BLaER1 treated with 17β-estradiol and CSF1 and Interleukin-3, amounts not matched to agents 10 nM and 100 nM (cell line): ENCODE measurements around the gene CDH23.

Experiments
- H3K27ac ChIP-seq, 11 experiments: shearing (Covaris generic); formaldehyde crosslinking; 2 replicates each; pipeline ENCODE4 v1.8.1; 2022
- H3K27me3 ChIP-seq, 11 experiments: shearing (Covaris generic); formaldehyde crosslinking; 2 replicates each; pipeline ENCODE4 v1.8.1; 2022
- H3K36me3 ChIP-seq, 11 experiments: shearing (Covaris generic); formaldehyde crosslinking; 2 replicates each; pipeline ENCODE4 v1.8.1; 2022
- H3K4me1 ChIP-seq, 10 experiments: shearing (Covaris generic); formaldehyde crosslinking; 2 replicates each; pipeline ENCODE4 v1.8.1; 2022
- H3K4me2 ChIP-seq, 11 experiments: shearing (Covaris generic); formaldehyde crosslinking; 2 replicates each; pipeline ENCODE4 v1.8.1; 2022
- H3K4me3 ChIP-seq, 10 experiments: shearing (Covaris generic); formaldehyde crosslinking; 2 replicates each; pipeline ENCODE4 v1.8.1; 2022
- H3K9ac ChIP-seq, 11 experiments: shearing (Covaris generic); formaldehyde crosslinking; 2 replicates each; pipeline ENCODE4 v1.8.1; 2022
- H3K9me3 ChIP-seq, 11 experiments: shearing (Covaris generic); formaldehyde crosslinking; replicated peaks in 1 of 11; 2 replicates each; pipeline ENCODE4 v1.8.1; 2022
- H4K20me1 ChIP-seq, 11 experiments: shearing (Covaris generic); formaldehyde crosslinking; 2 replicates each; pipeline ENCODE4 v1.8.1; 2022
- Cebpa-rat ChIP-seq, 11 experiments: shearing (Covaris generic); IDR thresholded peaks; 2 replicates each; pipeline ENCODE4 v1.8.1; 2022

CDH23 gene

GRCh38 chr10:71527135-71527534 lies 130.4 kb downstream of the CDH23 start:
- Histone ChIP-seq H3K4me1 (peaks cover 15 to 40% (median 31%) of the 10 kb centered on the region in 10 experiments), H3K4me3 (no peak overlapping the region), H3K4me2 (peak overlapping the region in 9 of 11 experiments; percentile 16 to 61 (median 43); a peak in 13 of 22 replicates), H3K27me3 (no peaks in the 10 kb centered on the region), H3K27ac (no peak overlapping the region), H3K9me3 (peaks cover 0 to 9% (median 2%) of the 10 kb centered on the region in 11 experiments; a peak in 6 of 22 replicates), H3K36me3 (no peaks in the 10 kb centered on the region), H3K9ac (no peak overlapping the region), H4K20me1 (no peaks in the 10 kb centered on the region; a peak in 1 of 22 replicates)
- no peak for TF ChIP-seq Cebpa-rat (IDR thresholded peaks at IDR 0.05)

- no peaks in the 10 kb centered on the region for H3K27me3 ChIP-seq
- peak overlapping the region in 3 of 11 experiments; percentile 21 to 46 (median 38); a peak in 3 of 22 replicates for H3K4me2 ChIP-seq
- H3K4me3 ChIP-seq = no peak overlapping the region
- peaks cover 0 to 11% (median 5%) of the 10 kb centered on the region in 11 experiments; a peak in 6 of 22 replicates for H3K9me3 ChIP-seq
- peaks cover 20 to 36% (median 28%) of the 10 kb centered on the region in 10 experiments for H3K4me1 ChIP-seq
- no peak overlapping the region for H3K27ac ChIP-seq
- no peak overlapping the region for H3K9ac ChIP-seq
- no peaks in the 10 kb centered on the region; a peak in 1 of 22 replicates for H4K20me1 ChIP-seq
- H3K36me3 ChIP-seq = no peaks in the 10 kb centered on the region
- TF ChIP-seq Cebpa-rat (IDR thresholded peaks at IDR 0.05) = no peak
Observed at GRCh38 chr10:71528371-71529206, 131.9 kb downstream of the CDH23 start.

GRCh38 chr10:71529207-71529827 lies 132.6 kb downstream of the CDH23 start:
- H3K9me3 ChIP-seq = peaks cover 0 to 11% (median 5%) of the 10 kb centered on the region in 11 experiments; a peak in 6 of 22 replicates
- TF ChIP-seq Cebpa-rat (IDR thresholded peaks at IDR 0.05) = no peak
- H3K27ac ChIP-seq = no peak overlapping the region
- no peaks in the 10 kb centered on the region for H3K27me3 ChIP-seq
- H4K20me1 ChIP-seq = no peaks in the 10 kb centered on the region
- H3K4me2 ChIP-seq = no peak overlapping the region
- H3K4me1 ChIP-seq = peaks cover 20 to 36% (median 28%) of the 10 kb centered on the region in 10 experiments
- H3K36me3 ChIP-seq = no peaks in the 10 kb centered on the region
- H3K9ac ChIP-seq = no peak overlapping the region
- H3K4me3 ChIP-seq = no peak overlapping the region

- H4K20me1 ChIP-seq = no peaks in the 10 kb centered on the region
- H3K36me3 ChIP-seq = no peaks in the 10 kb centered on the region
- H3K9me3 ChIP-seq = peaks cover 0 to 11% (median 5%) of the 10 kb centered on the region in 11 experiments; a peak in 6 of 22 replicates
- TF ChIP-seq Cebpa-rat (IDR thresholded peaks at IDR 0.05) = no peak
- H3K27me3 ChIP-seq = no peaks in the 10 kb centered on the region
- H3K4me1 ChIP-seq = peaks cover 20 to 36% (median 28%) of the 10 kb centered on the region in 10 experiments
- no peak overlapping the region for H3K27ac ChIP-seq
- no peak overlapping the region for H3K4me3 ChIP-seq
- H3K9ac ChIP-seq = no peak overlapping the region
- H3K4me2 ChIP-seq = no peak overlapping the region
Observed at GRCh38 chr10:71530781-71531180, 134.1 kb downstream of the CDH23 start.

GRCh38 chr10:71531485-71532446 lies 135.0 kb downstream of the CDH23 start:
- Histone ChIP-seq H3K9me3 (peaks cover 0 to 11% (median 5%) of the 10 kb centered on the region in 11 experiments; a peak in 6 of 22 replicates), H3K27me3 (no peaks in the 10 kb centered on the region), H4K20me1 (no peaks in the 10 kb centered on the region), H3K36me3 (no peaks in the 10 kb centered on the region), H3K4me2 (peak overlapping the region; percentile 19 to 56 (median 36); a peak in 16 of 22 replicates), H3K27ac (peak overlapping the region in 6 of 11 experiments; percentile 33 to 71 (median 49); a peak in 12 of 22 replicates), H3K4me3 (no peak overlapping the region), H3K4me1 (peaks cover 18 to 32% (median 24%) of the 10 kb centered on the region in 10 experiments), H3K9ac (no peak overlapping the region)
- TF ChIP-seq Cebpa-rat (IDR thresholded peaks at IDR 0.05) = no peak

- Histone ChIP-seq H3K4me2 (no peak overlapping the region), H3K27me3 (no peaks in the 10 kb centered on the region), H3K4me1 (peaks cover 11 to 23% (median 16%) of the 10 kb centered on the region in 10 experiments), H3K27ac (no peak overlapping the region), H3K36me3 (no peaks in the 10 kb centered on the region), H3K9me3 (peaks cover 0 to 11% (median 5%) of the 10 kb centered on the region in 11 experiments; a peak in 6 of 22 replicates), H3K9ac (no peak overlapping the region), H3K4me3 (no peak overlapping the region), H4K20me1 (no peaks in the 10 kb centered on the region)
- TF ChIP-seq Cebpa-rat (IDR thresholded peaks at IDR 0.05) = no peak
Observed at GRCh38 chr10:71532878-71533277, 136.2 kb downstream of the CDH23 start.

GRCh38 chr10:71533936-71534335 lies 137.2 kb downstream of the CDH23 start:
- Histone ChIP-seq H3K36me3 (no peaks in the 10 kb centered on the region), H3K9me3 (peaks cover 0 to 11% (median 5%) of the 10 kb centered on the region in 11 experiments; a peak in 6 of 22 replicates), H3K4me1 (peaks cover 9 to 20% (median 13%) of the 10 kb centered on the region in 10 experiments), H3K4me2 (no peak overlapping the region), H3K27me3 (no peaks in the 10 kb centered on the region), H4K20me1 (no peaks in the 10 kb centered on the region), H3K4me3 (no peak overlapping the region), H3K9ac (no peak overlapping the region), H3K27ac (no peak overlapping the region)
- TF ChIP-seq Cebpa-rat (IDR thresholded peaks at IDR 0.05) = no peak

- H3K36me3 ChIP-seq = no peaks in the 10 kb centered on the region
- TF ChIP-seq Cebpa-rat (IDR thresholded peaks at IDR 0.05) = no peak
- no peaks in the 10 kb centered on the region for H3K27me3 ChIP-seq
Observed at GRCh38 chr10:71534568-71535194, 138.0 kb downstream of the CDH23 start.

More at GRCh38 chr10:71534568-71535194, 138.0 kb downstream of the CDH23 start:
- H3K9ac ChIP-seq = no peak overlapping the region
- no peaks in the 10 kb centered on the region for H4K20me1 ChIP-seq
- H3K9me3 ChIP-seq = peaks cover 0 to 11% (median 5%) of the 10 kb centered on the region in 11 experiments; a peak in 6 of 22 replicates
- no peak overlapping the region for H3K27ac ChIP-seq
- H3K4me1 ChIP-seq = peaks cover 6 to 20% (median 12%) of the 10 kb centered on the region in 10 experiments; a peak in 19 of 20 replicates
- H3K4me3 ChIP-seq = no peak overlapping the region
- no peak overlapping the region for H3K4me2 ChIP-seq
